ENCODE results near the gene CXCR6. TPM values are rescaled to one million over a fixed set of nuclear protein-coding genes. Genes with fewer than 3 reads are reported as not detected.

CXCR6 gene
- total and polyA plus RNA-seq, 7 donors = 0.36 to 3.3 (median 0.72) TPM; not detected in 3

DNA sequence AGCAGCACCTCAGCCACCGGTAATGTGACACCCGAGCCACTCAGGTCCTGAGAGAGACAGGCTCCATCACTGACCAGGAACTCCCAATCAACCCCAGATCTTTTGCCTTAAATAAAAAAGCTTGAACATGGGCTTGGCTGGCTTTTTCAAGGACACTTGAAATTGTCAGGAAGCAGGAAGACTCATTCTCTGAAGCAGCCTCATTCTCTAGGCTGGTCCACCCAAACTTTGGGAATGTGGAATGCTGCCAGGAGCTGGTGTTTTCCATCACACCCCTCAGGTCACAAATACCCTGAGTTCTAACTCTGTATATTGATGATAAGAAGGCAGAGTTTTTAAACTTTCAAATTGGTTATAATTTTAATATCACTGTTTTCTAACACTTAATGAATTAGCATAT, 17.0 kb downstream of the CXCR6 start:
- Histone ChIP-seq H3K27ac (peak overlapping the region in 2 of 4 donors; percentile 0 to 14), H3K4me3 (no peak overlapping the region), H3K4me1 (peaks cover 0 to 18% (median 6%) of the 10 kb centered on the region in 4 donors), H3K9me3 (no peaks in the 10 kb centered on the region), H3K27me3 (no peaks in the 10 kb centered on the region), H3K36me3 (peaks cover 55 to 100% (median 75%) of the 10 kb centered on the region in 4 donors)
- intact Hi-C loops (cut with DNase I) = no loop called here
- TF ChIP-seq POLR2AphosphoS5 (IDR thresholded peaks at IDR 0.05) = no peak
- TF ChIP-seq, protein P1, sequence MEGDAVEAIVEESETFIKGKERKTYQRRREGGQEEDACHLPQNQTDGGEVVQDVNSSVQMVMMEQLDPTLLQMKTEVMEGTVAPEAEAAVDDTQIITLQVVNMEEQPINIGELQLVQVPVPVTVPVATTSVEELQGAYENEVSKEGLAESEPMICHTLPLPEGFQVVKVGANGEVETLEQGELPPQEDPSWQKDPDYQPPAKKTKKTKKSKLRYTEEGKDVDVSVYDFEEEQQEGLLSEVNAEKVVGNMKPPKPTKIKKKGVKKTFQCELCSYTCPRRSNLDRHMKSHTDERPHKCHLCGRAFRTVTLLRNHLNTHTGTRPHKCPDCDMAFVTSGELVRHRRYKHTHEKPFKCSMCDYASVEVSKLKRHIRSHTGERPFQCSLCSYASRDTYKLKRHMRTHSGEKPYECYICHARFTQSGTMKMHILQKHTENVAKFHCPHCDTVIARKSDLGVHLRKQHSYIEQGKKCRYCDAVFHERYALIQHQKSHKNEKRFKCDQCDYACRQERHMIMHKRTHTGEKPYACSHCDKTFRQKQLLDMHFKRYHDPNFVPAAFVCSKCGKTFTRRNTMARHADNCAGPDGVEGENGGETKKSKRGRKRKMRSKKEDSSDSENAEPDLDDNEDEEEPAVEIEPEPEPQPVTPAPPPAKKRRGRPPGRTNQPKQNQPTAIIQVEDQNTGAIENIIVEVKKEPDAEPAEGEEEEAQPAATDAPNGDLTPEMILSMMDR (IDR thresholded peaks at IDR 0.05) = no peak
- no peak for TF ChIP-seq EP300 (IDR thresholded peaks at IDR 0.05)
- TF ChIP-seq POLR2A (IDR thresholded peaks at IDR 0.05) = no peak
- WGBS, 2 donors = 93 to 100% methylated on average over 2 of the region's 2 CpGs
- DNase-seq = no peak

DNA sequence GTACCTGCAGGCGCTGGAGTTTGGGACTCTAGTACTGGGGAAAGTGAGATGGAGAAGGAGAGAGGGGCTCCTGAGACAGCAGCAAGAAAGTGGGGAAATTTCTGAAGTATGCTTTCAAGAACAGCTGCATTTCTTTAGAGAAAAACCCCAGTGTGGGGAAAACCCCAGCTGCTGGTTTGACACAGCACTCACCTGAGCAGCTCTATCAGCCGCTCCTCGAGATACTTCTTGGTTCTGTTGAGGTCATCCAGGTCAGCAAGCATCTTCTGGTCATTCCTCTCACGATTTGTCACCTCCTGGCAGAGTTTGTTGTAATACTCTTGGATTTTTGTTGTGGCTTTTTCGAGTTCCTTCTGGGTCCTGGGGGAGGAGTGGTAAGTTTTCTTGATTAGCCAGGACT, 18.8 kb downstream of the CXCR6 start:
- TF ChIP-seq POLR2AphosphoS5 (IDR thresholded peaks at IDR 0.05) = no peak
- no peak for TF ChIP-seq EP300 (IDR thresholded peaks at IDR 0.05)
- TF ChIP-seq, protein P1 (IDR thresholded peaks at IDR 0.05) = no peak
- TF ChIP-seq POLR2A (IDR thresholded peaks at IDR 0.05) = no peak
- H3K4me3 ChIP-seq = no peak overlapping the region
- peaks cover 0 to 36% (median 14%) of the 10 kb centered on the region in 4 donors for H3K4me1 ChIP-seq
- H3K36me3 ChIP-seq = peaks cover 68 to 100% (median 87%) of the 10 kb centered on the region in 4 donors
- H3K27me3 ChIP-seq = no peaks in the 10 kb centered on the region
- H3K9me3 ChIP-seq = no peaks in the 10 kb centered on the region
- no peak for DNase-seq
- 71 to 87% methylated on average over 5 of the region's 5 CpGs for WGBS, 2 donors
- H3K27ac ChIP-seq = no peak overlapping the region
- intact Hi-C loops (cut with DNase I) = no loop called here

DNA sequence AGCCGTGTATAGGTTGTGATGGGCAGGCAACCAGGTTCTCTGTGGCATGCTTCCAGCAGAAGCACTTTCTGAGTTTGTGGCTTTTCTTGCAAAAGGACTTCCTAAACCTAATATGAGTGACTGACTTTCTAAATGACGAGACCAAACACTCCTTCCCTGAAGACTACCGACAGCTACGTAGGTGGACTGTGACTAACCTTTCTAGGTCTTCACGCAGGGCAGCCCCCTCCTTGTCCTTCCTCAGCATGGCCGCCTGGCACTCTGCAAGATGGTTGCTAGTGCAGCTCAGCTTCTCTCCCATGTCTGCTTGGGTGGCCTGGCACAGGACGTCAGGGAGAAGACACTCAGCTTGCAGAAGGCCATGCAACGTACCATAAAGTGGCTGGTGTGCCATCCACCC, 20.9 kb downstream of the CXCR6 start:
- Histone ChIP-seq H3K36me3 (peaks cover 63 to 100% (median 78%) of the 10 kb centered on the region in 4 donors), H3K4me3 (no peak overlapping the region), H3K4me1 (peaks cover 0 to 39% (median 29%) of the 10 kb centered on the region in 4 donors), H3K27ac (no peak overlapping the region), H3K9me3 (no peaks in the 10 kb centered on the region), H3K27me3 (no peaks in the 10 kb centered on the region)
- TF ChIP-seq POLR2A (IDR thresholded peaks at IDR 0.05) (no peak), POLR2AphosphoS5 (IDR thresholded peaks at IDR 0.05) (no peak), EP300 (IDR thresholded peaks at IDR 0.05) (no peak)
- TF ChIP-seq, protein P1 (IDR thresholded peaks at IDR 0.05) = no peak
- intact Hi-C loops (cut with DNase I) = no loop called here
- WGBS, 2 donors = 81 to 87% methylated on average over 8 of the region's 8 CpGs
- no peak for DNase-seq

DNA sequence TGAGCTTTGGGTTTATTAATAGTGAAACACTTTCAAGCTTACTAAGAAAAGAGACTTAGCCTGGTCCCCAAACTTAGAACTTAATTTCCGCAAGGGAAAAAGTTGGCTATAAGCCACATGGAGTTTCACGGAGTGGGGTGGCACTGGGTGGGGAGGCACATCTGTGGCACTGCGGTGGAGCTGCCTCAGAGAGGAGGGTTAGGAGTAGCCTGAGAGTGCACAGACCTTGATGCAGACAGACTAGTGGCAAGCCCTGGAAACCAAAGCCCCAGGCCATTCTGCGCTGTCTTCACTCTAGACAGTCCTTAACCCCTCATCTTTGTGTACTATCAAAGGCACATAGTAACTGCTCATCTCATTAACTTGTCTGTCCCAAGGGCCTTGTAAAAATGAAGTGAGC, 22.0 kb downstream of the CXCR6 start:
- WGBS, 2 donors = 91% methylated on average over 4 of the region's 4 CpGs
- Histone ChIP-seq H3K36me3 (peaks cover 55 to 100% (median 78%) of the 10 kb centered on the region in 4 donors), H3K27ac (no peak overlapping the region), H3K9me3 (no peaks in the 10 kb centered on the region), H3K4me3 (no peak overlapping the region), H3K4me1 (peaks cover 0 to 47% (median 28%) of the 10 kb centered on the region in 4 donors), H3K27me3 (no peaks in the 10 kb centered on the region)
- intact Hi-C loops (cut with DNase I) = no loop called here
- no peak for TF ChIP-seq EP300 (IDR thresholded peaks at IDR 0.05)
- DNase-seq = no peak

DNA sequence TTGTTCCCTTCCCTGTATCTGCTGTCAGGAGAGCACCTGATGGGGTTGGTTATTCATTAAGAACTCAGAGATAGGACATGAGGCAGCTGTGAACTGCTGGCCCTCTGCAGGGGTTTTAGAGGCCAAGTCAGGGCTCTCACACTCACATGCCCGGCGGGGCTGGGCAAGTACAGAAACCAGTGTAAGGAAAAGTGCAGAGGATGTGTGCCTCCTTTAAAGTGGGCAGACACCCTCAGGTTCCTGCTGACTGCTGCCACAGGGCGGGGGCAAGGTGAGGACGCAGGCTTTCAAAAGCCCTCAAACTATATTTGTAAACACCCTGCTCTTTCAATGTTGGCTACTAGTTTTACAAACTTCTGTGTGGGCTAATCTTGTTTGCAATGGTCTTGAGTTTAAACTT, 22.4 kb downstream of the CXCR6 start:
- H3K9me3 ChIP-seq = no peaks in the 10 kb centered on the region
- no peak for DNase-seq
- H3K27ac ChIP-seq = no peak overlapping the region
- H3K27me3 ChIP-seq = no peaks in the 10 kb centered on the region
- H3K36me3 ChIP-seq = peaks cover 54 to 100% (median 76%) of the 10 kb centered on the region in 4 donors
- intact Hi-C loops (cut with DNase I) = no loop called here
- no peak overlapping the region for H3K4me3 ChIP-seq
- WGBS, 2 donors = 77 to 94% methylated on average over 4 of the region's 4 CpGs
- peaks cover 0 to 50% (median 28%) of the 10 kb centered on the region in 4 donors for H3K4me1 ChIP-seq
- TF ChIP-seq, protein P1 (IDR thresholded peaks at IDR 0.05) = no peak
- TF ChIP-seq POLR2AphosphoS5 (IDR thresholded peaks at IDR 0.05) (no peak), POLR2A (IDR thresholded peaks at IDR 0.05) (no peak), EP300 (IDR thresholded peaks at IDR 0.05) (no peak)
